HG02938 (cell line): ENCODE results near the gene ADAMTS16.

ENCODE experiments used
- ATAC-seq: cut with Tn5 transposase; IDR thresholded peaks from one replicate; pipeline ENCODE4 v1.9.1; 2021; ENCODE audit warnings: mild to moderate bottlenecking, moderate library complexity; ENCODE audit not compliant: unreplicated experiment

Gene ADAMTS16

DNA sequence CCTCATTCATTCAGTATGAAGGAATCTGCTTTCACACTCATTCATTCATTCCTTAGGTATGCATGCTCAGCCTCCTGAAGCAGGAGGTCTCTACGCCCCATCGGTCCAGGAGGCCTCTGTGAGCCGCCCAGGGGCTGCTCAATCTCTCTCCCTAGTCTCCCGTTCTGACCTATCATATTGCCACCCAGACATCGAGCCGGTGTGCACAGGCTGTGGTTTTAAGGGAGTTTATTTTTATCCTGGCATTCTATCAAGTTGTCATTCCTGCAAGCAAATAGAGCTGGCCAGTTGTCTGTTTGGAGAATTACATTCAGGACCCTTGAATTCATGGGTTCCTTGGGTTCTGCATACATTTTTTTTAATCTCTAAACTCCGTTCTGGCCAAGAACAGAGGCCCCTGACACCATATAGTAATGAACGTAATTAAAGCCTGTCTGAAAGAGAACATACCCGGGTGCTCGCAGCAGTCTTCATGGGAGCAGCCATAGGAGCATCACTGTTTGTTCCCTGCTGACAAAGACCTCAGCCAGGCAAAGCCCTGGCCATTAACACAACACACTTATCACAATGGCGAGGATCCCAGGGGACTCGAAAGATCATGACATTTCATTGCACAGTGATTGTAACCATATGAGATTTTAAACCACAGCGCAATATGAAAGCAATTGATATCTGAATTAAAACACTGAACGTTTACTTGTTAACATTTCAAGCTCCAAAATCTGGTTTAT is 80.9 kb downstream of the ADAMTS16 start:
- no peak for ATAC-seq

DNA sequence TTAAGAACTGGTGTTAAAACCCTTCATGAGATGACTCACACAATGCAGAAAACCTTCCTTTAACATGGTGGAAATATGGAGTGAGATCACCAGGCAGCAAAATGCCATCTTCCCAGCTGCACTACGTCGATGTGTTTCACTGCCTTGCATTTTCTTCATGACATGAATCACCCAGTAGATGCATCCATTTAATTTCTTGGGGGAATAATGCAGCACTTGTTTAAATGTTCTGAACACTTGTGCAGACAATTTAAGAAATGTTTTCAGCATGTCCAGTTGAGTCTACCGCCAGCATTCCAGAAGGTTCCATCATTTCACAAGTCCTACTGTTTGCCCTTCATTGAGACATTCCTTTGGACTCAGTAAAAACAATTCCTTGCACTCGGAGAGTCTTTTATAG is 81.6 kb downstream of the ADAMTS16 start:
- ATAC-seq: no peak

DNA sequence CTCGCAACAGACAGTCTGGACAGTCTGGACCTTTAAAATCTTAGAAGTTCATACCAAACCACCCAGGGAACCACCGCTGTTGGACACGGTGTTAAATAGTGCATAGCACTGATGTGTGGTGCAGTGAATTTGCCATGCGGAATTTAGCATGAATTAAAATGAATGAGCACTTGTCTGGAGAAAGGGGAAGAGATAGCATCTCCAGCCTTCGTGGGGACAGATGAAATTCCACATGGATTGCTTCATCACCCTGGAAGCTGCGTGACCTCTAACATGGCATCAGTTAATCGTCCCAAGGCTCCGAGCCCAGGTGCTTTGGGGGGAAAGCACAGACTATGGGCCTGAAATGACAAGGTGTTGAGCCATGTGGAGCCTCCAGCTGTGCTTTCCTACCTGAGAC is 91.4 kb downstream of the ADAMTS16 start:
- ATAC-seq: no peak

DNA sequence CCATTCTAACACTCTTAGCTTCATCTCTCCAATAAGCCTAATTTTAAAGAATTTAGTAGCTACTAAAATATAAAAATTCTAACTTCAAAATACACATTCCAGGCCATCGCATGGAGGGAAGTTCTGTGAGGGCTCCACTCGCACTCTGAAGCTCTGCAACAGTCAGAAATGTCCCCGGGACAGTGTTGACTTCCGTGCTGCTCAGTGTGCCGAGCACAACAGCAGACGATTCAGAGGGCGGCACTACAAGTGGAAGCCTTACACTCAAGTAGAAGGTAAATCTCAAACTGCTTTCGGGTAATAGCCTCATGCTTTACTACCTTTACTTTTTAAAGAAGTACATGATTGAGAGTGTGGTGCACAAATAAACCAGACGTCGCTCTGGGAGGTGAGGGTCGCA is 94.8 kb downstream of the ADAMTS16 start:
- no peak for ATAC-seq

DNA sequence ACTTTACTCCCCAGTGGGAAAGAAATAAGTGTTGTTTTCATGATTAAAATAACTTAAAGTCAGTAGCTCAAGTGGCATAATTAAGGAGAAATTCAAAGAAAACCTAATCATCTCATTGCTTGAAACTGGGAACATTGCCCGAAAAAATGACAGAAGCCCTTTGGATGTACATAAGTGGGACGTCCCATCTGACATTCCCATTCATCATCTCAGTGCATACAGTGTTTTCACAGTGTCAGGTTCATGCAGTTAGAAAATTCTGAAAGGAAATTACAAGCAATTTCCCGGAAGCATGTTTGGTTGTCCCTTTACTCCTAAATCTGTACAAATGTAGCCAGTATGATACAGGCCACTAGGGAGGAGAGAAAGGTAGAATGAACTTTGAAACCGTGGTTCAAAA is 95.6 kb downstream of the ADAMTS16 start:
- no peak for ATAC-seq

DNA sequence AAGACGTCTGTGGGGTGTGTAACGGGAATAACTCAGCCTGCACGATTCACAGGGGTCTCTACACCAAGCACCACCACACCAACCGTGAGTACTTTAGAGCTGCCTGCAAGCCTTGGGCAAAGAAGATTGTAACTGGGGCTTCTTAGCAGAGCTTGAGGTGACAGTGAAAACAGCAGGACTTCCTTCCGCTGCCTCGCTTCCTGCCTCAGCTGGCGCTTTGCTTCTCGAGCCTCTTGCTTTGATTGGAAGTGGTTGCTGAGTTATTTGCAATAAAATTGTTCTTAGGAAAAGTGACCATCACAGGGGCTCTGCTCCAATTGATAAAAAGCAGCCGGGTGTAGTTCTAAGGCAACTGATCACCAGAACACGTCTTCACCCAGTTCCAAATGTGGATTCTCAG is 99.1 kb downstream of the ADAMTS16 start:
- ATAC-seq: no peak

DNA sequence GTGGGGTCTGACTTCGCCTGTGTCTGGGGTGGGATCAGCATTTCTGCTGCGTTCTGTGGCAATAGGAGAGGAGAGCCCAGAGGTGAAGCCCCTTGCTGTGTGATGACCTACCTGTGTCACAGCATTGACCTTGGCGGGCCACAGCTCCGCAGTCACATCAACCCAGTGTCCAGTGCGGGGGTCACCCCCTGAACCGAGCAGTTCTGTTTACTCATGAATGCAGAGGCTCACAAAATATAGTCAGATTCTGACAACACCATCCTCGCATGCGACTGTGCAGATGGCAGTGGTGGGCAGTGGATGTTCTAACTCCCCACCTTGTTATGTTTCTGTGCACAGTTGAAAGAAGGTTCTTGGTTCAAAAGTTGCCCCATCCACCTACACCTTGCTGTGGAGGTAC is 100.1 kb downstream of the ADAMTS16 start:
- no peak for ATAC-seq

DNA sequence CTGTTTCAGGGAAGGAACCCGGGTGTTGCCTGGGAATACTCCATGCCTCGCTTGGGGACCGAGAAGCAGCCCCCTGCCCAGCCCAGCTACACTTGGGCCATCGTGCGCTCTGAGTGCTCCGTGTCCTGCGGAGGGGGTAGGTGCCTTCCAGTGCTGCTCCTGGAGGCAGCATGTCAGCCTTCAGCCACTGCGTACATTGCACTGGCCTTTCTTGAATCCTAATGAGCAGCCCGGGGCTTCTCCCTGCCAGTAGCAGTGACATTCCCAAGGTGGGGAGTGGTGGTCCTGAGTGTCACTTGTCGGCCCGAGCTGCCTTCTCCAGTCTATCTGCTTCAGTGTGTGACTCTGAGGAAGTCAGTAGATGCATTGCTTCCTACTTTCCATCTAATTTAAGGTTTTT is 101.9 kb downstream of the ADAMTS16 start:
- ATAC-seq: no peak

DNA sequence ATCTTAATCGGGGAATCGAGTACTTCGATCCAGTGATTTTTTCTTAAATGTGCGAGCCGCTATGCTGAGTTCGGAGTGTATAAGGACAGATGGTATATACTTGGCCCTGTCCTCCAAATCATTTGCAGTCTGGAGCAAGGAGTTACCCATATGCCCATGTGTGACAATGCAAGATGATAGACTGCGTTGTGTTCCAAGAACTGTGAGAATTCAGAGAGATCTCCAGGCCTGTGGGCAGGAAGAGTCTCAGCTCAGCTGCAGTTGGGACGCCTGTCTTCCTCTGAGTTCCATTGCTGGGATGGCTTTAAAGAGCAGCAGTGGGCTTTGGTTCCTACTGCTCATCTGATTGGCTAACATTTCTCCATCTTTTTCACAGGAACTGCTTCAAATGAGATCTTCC is 106.6 kb downstream of the ADAMTS16 start:
- ATAC-seq: no peak

DNA sequence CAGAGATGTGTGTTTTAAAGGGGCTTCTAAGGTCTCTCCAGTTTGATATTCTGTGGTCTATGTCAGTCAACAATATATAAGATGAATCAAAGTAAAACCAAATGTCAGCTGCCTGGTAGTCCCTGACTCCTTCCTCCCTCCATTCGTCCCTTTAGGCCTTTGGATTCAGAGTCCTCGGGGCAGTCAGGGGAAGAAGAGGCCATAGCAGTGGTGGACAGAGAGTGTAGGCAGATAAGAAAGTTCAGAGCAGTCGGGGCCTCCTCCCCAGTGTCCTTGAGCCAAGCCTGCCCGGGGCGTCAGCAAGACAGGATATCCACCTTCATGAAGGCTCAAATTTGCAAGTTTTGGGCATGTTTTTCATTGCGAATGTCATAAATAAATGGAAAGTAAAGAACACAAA is 110.6 kb downstream of the ADAMTS16 start:
- no peak for ATAC-seq

DNA sequence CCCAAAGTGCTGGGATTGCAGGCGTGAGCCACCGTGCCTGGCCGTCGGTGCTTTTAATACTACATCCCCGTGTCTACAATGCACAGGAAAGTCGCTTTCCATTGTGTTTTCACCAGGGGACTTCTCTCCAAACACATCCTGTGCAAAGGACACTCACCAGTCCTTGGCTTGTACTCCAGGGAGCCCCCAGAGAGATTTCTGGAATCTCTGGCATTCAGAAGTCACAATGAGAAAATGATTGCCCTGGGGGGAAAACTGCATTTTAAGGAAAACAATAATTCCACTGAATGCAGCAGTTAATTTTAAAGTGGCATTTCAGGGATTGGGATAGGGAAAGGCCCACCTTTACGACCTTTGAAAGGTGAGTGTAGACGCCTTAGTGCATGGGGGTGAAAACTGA is 112.0 kb downstream of the ADAMTS16 start:
- no peak for ATAC-seq

DNA sequence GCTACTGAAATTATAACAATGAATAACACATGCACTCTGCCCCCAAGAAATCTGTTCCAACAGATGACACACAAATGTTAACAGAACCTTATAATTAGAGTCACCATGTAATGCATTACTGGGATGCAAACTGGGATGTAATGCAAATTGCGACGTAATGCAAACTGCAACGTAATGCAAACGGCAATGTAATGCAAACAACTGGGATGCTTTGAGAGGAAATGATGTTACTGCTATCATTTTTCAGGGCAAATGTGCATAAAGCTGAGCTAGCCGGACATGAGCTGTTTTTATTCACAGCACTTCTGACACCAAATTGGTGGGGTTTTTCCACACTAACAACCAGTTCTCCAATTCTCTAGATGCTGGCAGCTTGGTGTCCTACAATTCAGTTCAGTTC is 117.2 kb downstream of the ADAMTS16 start:
- no peak for ATAC-seq

DNA sequence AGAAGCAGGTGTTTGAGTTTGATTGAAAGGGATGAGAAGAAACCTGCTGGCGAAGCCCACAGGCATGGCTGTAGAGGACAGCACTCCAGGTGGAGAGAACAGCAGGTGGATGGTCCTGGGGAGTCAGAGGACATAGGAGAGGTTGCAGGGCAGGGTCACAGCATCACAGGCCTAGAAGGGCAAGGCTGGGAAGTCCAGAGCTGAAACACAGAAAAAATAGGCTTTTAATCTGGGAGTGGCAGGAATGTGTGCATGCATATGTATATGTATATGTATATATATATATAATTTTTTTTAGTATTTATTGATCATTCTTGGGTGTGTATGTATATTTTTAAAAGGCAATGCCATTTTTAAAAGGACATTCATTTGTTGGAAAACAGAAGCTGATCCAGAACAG is 118.4 kb downstream of the ADAMTS16 start:
- ATAC-seq: no peak

DNA sequence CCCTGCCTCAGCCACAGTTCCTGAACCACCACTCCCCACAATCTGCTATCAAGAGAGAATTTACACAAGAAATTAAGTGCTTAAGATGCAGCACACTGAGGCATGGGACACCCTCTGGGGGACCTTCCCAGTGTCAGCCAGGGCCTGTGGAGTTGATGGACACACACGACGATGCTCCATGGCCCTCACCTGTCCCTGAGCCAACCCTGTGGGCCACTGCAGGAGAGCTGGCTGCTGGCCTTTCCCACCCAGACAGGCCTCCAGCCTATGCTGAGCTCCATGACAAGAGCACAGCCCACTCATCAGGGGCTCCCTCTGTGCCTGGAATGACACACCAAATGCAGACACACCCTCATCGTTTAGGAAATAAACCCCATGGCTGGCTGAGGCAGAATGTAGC is 124.6 kb downstream of the ADAMTS16 start:
- no peak for ATAC-seq

DNA sequence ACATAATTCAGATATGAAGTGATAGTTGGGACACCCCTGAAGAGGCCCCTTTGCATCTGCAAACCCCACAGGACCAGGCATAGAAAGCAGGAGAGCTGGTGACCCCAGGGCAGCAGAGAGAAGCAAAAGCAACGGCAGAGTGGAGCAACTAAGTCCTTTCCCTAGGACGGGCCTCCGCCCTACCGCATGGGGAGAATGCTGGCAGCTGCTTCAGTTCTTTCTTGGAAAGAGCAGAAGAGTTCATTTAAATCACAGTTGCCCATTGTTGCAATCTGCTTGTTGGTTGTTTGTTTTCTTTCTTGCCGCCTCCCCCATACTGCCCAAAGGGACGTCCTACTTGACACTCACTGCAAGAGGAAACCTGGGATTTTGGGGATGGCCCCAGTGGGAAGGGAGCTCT is 126.2 kb downstream of the ADAMTS16 start:
- no peak for ATAC-seq

DNA sequence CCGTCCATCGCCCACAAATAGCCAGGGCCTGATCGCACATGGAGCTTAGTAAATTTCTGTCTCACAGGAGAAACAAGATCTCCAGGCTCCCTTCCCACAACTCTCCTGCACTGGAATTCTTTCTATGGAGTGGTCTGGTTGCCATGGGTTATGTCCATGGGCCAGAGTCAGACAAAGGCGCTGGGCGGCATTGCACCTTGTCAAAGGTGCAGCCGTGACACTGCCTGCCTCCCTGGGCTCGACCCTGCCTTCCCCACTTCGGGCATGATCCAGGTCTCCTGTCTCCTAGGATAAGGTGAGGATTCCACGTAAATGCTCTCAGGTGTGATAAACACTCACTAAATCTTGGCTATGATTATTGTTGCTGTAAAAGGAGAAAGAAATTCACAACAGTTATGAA is 130.0 kb downstream of the ADAMTS16 start:
- no peak for ATAC-seq

DNA sequence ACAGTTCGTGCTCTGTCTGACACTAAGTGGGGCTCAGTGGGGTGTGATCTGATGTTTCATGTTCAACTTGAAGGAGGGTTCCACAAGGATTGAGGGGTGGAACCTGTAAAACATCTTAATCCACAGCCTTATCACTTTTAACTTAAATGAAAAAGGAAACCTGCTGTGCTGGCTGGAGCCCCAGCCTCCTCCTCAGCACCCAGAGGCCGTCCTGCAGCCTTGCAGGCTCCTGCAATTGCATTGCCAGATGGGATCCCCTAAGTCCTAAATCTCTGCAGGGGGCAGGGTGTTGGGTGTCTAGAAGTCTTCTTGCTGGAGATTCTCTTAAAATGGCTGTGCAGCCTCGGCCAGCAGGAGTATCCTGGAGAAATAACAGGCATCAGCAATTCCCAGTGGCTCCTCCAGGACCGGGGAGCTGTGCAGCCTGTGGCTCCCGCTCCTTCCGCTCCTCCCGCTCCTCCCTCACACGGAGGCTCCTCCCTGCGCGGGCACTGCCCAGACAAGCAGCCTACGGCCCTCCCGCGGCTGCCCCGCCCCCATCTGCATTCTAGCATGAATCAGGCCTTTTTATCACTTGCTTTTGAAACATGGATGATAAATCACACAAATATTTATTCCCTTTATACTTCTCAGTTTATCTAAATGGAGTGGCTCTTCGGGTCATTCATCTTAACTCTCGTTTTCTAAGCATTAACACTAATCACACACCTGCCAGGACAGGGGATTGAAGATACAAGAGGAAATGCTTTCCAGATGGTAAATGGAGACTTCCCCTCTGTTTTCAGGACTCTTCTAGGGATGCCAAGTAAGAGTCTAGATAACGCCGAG is 131.0 kb downstream of the ADAMTS16 start:
- no peak for ATAC-seq

DNA sequence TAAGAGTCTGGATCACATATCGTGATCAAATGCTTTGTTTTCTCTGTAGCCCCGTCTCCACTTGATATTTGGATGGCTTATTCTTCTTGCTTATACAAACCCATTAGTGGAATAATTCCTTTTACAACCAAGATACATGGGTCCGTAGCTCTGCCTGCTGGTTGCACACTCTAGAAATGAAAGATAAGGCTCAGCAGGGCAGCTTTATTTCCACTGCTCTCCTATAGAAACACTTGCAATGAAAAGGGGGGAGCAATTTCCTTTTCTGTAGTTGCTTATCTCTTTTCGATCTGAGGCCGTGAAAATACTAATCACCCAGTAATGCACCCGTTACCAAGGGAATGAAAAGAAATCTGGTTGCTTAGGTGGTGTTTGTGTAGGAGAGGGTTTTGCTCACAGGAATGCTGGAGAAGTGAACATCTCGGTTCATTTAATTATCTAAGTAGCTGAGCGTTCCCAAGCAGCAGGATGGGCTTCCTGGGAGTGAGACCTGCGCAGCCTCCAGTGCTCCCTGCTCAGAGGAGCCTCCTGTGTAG is 131.7 kb downstream of the ADAMTS16 start:
- ATAC-seq: no peak

DNA sequence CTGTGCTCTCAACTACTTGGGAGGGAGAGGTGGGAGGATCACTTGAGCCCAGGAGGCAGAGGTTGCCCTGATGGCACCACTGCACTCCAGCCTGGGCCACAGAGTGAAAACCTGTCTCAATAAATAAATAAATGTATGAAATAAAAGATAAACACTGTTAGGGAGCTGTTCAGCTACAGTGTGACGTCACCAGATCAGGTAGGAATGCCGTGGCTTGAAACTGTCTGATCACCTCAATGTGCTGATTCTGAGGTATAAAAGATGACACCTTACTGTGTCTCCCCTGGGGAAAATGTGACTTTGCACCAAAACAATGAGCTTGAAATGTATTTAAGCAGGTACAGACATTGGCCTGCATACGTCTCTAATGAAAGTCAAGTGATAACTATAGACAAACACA is 133.3 kb downstream of the ADAMTS16 start:
- ATAC-seq: no peak

DNA sequence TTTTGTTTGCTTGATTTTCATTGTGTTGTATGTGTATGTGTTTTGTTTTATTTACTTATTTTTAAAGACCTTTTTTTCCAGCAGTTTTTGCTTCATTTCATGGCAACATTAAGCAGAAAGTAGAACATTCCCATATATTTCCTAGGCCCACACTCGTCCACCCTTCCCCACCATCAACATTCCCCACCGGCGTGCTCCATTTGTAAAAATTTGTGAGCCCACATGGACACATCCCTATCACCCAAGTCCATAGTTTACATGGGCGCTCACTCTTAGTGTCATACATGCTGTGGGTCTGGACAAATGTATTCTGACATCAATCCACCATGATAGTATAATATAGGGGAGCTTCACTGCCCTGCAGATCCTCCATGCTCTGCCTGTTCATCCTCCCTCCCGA is 133.8 kb downstream of the ADAMTS16 start:
- ATAC-seq: no peak

DNA sequence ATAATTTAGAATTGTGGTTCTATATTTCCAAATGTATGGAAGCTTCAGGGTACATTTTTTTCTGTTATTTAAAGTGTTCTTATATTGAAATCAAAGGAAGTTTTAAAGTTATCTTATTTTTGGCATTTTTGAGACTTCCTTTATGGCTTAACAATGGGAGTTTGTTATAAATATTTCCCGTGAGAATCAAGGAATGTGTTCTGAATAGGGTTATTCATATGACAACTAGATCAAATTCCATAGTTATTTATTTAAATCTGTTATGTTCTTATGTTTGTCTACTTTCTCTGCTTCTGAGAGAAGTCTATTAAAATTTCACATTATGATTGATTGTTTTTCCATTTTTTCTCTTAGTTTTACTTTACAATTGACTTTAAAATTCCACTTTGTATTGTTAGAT is 135.1 kb downstream of the ADAMTS16 start:
- no peak for ATAC-seq

DNA sequence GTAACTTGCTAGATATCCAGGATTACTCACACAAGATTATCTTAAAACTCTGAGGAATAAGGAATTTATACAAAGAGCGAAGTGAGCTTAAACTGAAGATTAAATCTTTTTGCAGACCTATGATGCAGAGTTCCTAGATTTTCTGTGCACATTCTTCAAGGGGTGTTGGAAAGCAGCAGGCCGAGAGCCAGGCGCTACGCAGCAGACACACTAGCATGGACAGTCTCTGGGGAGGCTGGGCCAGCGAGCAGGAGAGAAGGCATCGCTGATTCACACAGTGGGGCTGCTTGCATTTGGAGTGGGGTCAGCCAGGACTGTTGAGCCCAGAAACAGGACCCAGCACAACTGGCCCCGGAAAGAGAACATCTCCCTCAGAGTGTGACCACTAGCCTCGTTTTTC is 136.3 kb downstream of the ADAMTS16 start:
- ATAC-seq: no peak
